Trophoblast cell (in vitro differentiated cells and primary cell): ENCODE data around the gene ZNF287.
"Not testable (repeated sequence)": the region's sequence is repeated elsewhere in the genome, so short reads cannot be mapped to it uniquely, and the experiment has no call there.

Experiments used
- DNase-seq, 2 donors: peaks; one replicate each; pipeline ENCODE4 v3.0.0-alpha.2; 2016
- H2AFZ ChIP-seq: 2 replicates; pipeline ENCODE4 v1.6.1; 2013; ENCODE audit warnings: low read length, moderate library complexity, mild to moderate bottlenecking; ENCODE audit not compliant: insufficient read depth, poor library complexity
- H2AK5ac ChIP-seq: 2 replicates; pipeline ENCODE4 v1.6.1; 2013; ENCODE audit warnings: mild to moderate bottlenecking, low read length
- H2BK120ac ChIP-seq: 2 replicates; pipeline ENCODE4 v1.6.1; 2013; ENCODE audit warnings: low read length, mild to moderate bottlenecking, moderate library complexity; ENCODE audit not compliant: insufficient read depth, poor library complexity
- H2BK12ac ChIP-seq: 2 replicates; pipeline ENCODE4 v1.6.1; 2013; ENCODE audit warnings: mild to moderate bottlenecking, low read length, moderate library complexity
- H2BK5ac ChIP-seq: 2 replicates; pipeline ENCODE4 v1.6.1; 2013; ENCODE audit warnings: low read length, low read depth, moderate library complexity, mild to moderate bottlenecking; ENCODE audit not compliant: poor library complexity
- H3K14ac ChIP-seq: 2 replicates; pipeline ENCODE4 v1.6.1; 2013; ENCODE audit warnings: mild to moderate bottlenecking, low read length
- H3K18ac ChIP-seq: 2 replicates; pipeline ENCODE4 v1.6.1; 2013; ENCODE audit warnings: mild to moderate bottlenecking, low read length
- H3K23ac ChIP-seq: 2 replicates; pipeline ENCODE4 v1.6.1; 2013; ENCODE audit warnings: low read length
- H3K27ac ChIP-seq: 2 replicates; pipeline ENCODE4 v1.5.1; 2013; ENCODE audit warnings: low read depth, mild to moderate bottlenecking, inconsistent platforms, low read length, moderate library complexity
- H3K27me3 ChIP-seq: 2 replicates; pipeline ENCODE4 v1.6.1; 2013; ENCODE audit warnings: inconsistent platforms, mild to moderate bottlenecking, low read length, moderate library complexity; ENCODE audit not compliant: insufficient read depth
- H3K36me3 ChIP-seq, 2 experiments: 1 replicate in 1 of 2; 2 replicates in 1 of 2; pipeline ENCODE4 v1.6.1; 2013; ENCODE audit warnings: low read length in 2 of 2, mild to moderate bottlenecking in 2 of 2, moderate library complexity in 1 of 2; ENCODE audit not compliant: insufficient read depth in 2 of 2, control insufficient read depth in 1 of 2
- H3K4ac ChIP-seq: 2 replicates; pipeline ENCODE4 v1.6.1; 2013; ENCODE audit warnings: low read depth, mild to moderate bottlenecking, low read length, moderate library complexity
- H3K4me1 ChIP-seq, 2 experiments: 1 replicate in 1 of 2; 2 replicates in 1 of 2; pipeline ENCODE4 v1.6.1; 2013; ENCODE audit warnings: low read length in 2 of 2, mild to moderate bottlenecking in 2 of 2, moderate library complexity in 1 of 2; ENCODE audit not compliant: insufficient read depth in 2 of 2, control insufficient read depth in 1 of 2
- H3K4me2 ChIP-seq: 2 replicates; pipeline ENCODE4 v1.6.1; 2013; ENCODE audit warnings: inconsistent platforms, mild to moderate bottlenecking, low read length, moderate library complexity
- H3K4me3 ChIP-seq: 2 replicates; pipeline ENCODE4 v1.5.1; 2013; ENCODE audit warnings: mild to moderate bottlenecking, low read depth, low read length, inconsistent platforms
- H3K79me1 ChIP-seq: one replicate; pipeline ENCODE4 v1.6.1; 2013; ENCODE audit warnings: low read length
- H3K79me2 ChIP-seq: 2 replicates; pipeline ENCODE4 v1.6.1; 2013; ENCODE audit warnings: low read length, mild to moderate bottlenecking; ENCODE audit not compliant: control insufficient read depth, insufficient read depth, poor library complexity
- H3K9ac ChIP-seq: 2 replicates; pipeline ENCODE4 v1.6.1; 2013; ENCODE audit warnings: mild to moderate bottlenecking, low read length
- H3K9me3 ChIP-seq: 2 replicates; pipeline ENCODE4 v1.6.1; 2013; ENCODE audit warnings: low read depth, mild to moderate bottlenecking, control low read depth, inconsistent platforms, low read length; ENCODE audit not compliant: insufficient read depth
- H4K12ac ChIP-seq: 2 replicates; pipeline ENCODE4 v1.6.1; 2013; ENCODE audit warnings: low read depth, mild to moderate bottlenecking, low read length, moderate library complexity
- H4K8ac ChIP-seq: 2 replicates; pipeline ENCODE4 v1.6.1; 2013; ENCODE audit warnings: low read depth, mild to moderate bottlenecking, low read length, moderate library complexity
- H4K91ac ChIP-seq: one replicate; pipeline ENCODE4 v1.6.1; 2013; ENCODE audit warnings: low read depth, mild to moderate bottlenecking, low read length, moderate library complexity
- WGBS: extraction: QIAGEN DNeasy Blood & Tissue Kit; methylation state at CpG from one replicate; pipeline ENCODE4 v1.1.7; 2013; ENCODE audit warnings: missing lambda C conversion rate; ENCODE audit not compliant: insufficient read length, insufficient coverage; ENCODE audit errors: extremely low coverage; 5-methylcytosine and 5-hydroxymethylcytosine counted together

ZNF287 gene

GRCh38 chr17:16525556-16525955, 43.4 kb downstream of the ZNF287 start:
- H3K18ac ChIP-seq, H3K4me3 ChIP-seq, H3K4ac ChIP-seq, H2BK120ac ChIP-seq, H3K36me3 ChIP-seq, H3K23ac ChIP-seq, H4K8ac ChIP-seq, H3K9me3 ChIP-seq, H3K27ac ChIP-seq, H2BK12ac ChIP-seq, H3K79me1 ChIP-seq, H3K27me3 ChIP-seq, DNase-seq, H2BK5ac ChIP-seq, H4K12ac ChIP-seq, H3K9ac ChIP-seq, H3K14ac ChIP-seq, H2AK5ac ChIP-seq, H3K4me2 ChIP-seq, H2AFZ ChIP-seq, H3K4me1 ChIP-seq, H3K79me2 ChIP-seq, H4K91ac ChIP-seq: not testable (repeated sequence)
- no CpG with 5 or more reads among the region's 6 CpGs for WGBS

GRCh38 chr17:16521070-16521727, 47.8 kb downstream of the ZNF287 start:
- no peak overlapping the region for H4K91ac ChIP-seq
- H3K4me2 ChIP-seq, result no peak overlapping the region
- no peak overlapping the region for H3K4me3 ChIP-seq
- H2AK5ac ChIP-seq, result no peak overlapping the region
- no CpG with 5 or more reads among the region's 7 CpGs for WGBS
- no peaks in the 10 kb centered on the region for H3K79me1 ChIP-seq
- H3K9me3 ChIP-seq, result no peaks in the 10 kb centered on the region
- H3K4ac ChIP-seq, result no peak overlapping the region
- no peak overlapping the region for H3K14ac ChIP-seq
- no peaks in the 10 kb centered on the region for H3K4me1 ChIP-seq
- H2BK120ac ChIP-seq, result no peak overlapping the region
- peak overlapping the region; percentile 62 for H2AFZ ChIP-seq
- no peaks in the 10 kb centered on the region for H3K79me2 ChIP-seq
- H4K12ac ChIP-seq, result no peak overlapping the region
- H3K18ac ChIP-seq, result no peak overlapping the region
- peak overlapping the region; percentile 72 for H4K8ac ChIP-seq
- H3K23ac ChIP-seq, result no peak overlapping the region
- DNase-seq, result peak; percentile 73 to 90
- H3K9ac ChIP-seq, result no peak overlapping the region
- no peak overlapping the region for H2BK12ac ChIP-seq
- no peak overlapping the region for H3K27ac ChIP-seq
- no peak overlapping the region for H2BK5ac ChIP-seq
- no peaks in the 10 kb centered on the region for H3K27me3 ChIP-seq
- H3K36me3 ChIP-seq, result no peaks in the 10 kb centered on the region

- H3K4ac ChIP-seq, result no peak overlapping the region
- H2AK5ac ChIP-seq, result no peak overlapping the region
- H3K27me3 ChIP-seq, result no peaks in the 10 kb centered on the region
- no peak overlapping the region for H3K9ac ChIP-seq
- H3K14ac ChIP-seq, result no peak overlapping the region
- H4K12ac ChIP-seq, result no peak overlapping the region
- H3K4me3 ChIP-seq, result no peak overlapping the region
- no peak overlapping the region for H4K8ac ChIP-seq
- no peaks in the 10 kb centered on the region for H3K9me3 ChIP-seq
- H2AFZ ChIP-seq, result no peak overlapping the region
- H3K79me2 ChIP-seq, result no peaks in the 10 kb centered on the region
- H3K36me3 ChIP-seq, result no peaks in the 10 kb centered on the region
- H3K27ac ChIP-seq, result no peak overlapping the region
- no peak overlapping the region for H3K18ac ChIP-seq
- no peak overlapping the region for H2BK5ac ChIP-seq
- no peak overlapping the region for H2BK12ac ChIP-seq
- H2BK120ac ChIP-seq, result no peak overlapping the region
- no peak for DNase-seq
- no peak overlapping the region for H3K4me2 ChIP-seq
- H3K23ac ChIP-seq, result no peak overlapping the region
- no peaks in the 10 kb centered on the region for H3K4me1 ChIP-seq
- H4K91ac ChIP-seq, result no peak overlapping the region
- H3K79me1 ChIP-seq, result no peaks in the 10 kb centered on the region
Observed at GRCh38 chr17:16519021-16519420, 50.0 kb downstream of the ZNF287 start.

- Histone ChIP-seq H3K79me1 (no peaks in the 10 kb centered on the region), H3K4me2 (no peak overlapping the region), H3K9ac (no peak overlapping the region), H3K79me2 (no peaks in the 10 kb centered on the region), H2BK120ac (no peak overlapping the region), H3K27ac (no peak overlapping the region), H2BK12ac (no peak overlapping the region), H3K23ac (no peak overlapping the region), H4K91ac (no peak overlapping the region), H3K18ac (no peak overlapping the region), H4K8ac (no peak overlapping the region), H3K4me1 (no peaks in the 10 kb centered on the region), H4K12ac (no peak overlapping the region), H2AFZ (no peak overlapping the region), H3K4ac (no peak overlapping the region), H3K4me3 (no peak overlapping the region), H3K9me3 (no peaks in the 10 kb centered on the region), H3K14ac (no peak overlapping the region), H2BK5ac (no peak overlapping the region), H3K36me3 (no peaks in the 10 kb centered on the region), H2AK5ac (no peak overlapping the region), H3K27me3 (no peaks in the 10 kb centered on the region)
- no peak for DNase-seq
- no CpG with 5 or more reads among the region's 7 CpGs for WGBS
Observed at GRCh38 chr17:16517477-16517876, 51.5 kb downstream of the ZNF287 start.
